OCI-LY1 (cell line): ENCODE measurements around the gene OR9A4.

Experiments
- CTCF ChIP-seq: fragments of 200-600 bp; sonication (generic), shearing (Covaris generic); IDR thresholded peaks from 2 replicates; pipeline ENCODE4 v1.5.1; 2017; ENCODE audit warnings: mild to moderate bottlenecking, antibody characterized with exemption, low read length, moderate library complexity, mixed read lengths
- EZH2 ChIP-seq: fragments of 200-600 bp; sonication (generic), shearing (Covaris generic); IDR thresholded peaks from 2 replicates; pipeline ENCODE4 v1.8.0; 2017; ENCODE audit warnings: borderline replicate concordance, mixed run types, mild to moderate bottlenecking, antibody characterized with exemption, low read length, moderate library complexity, mixed read lengths

- TF ChIP-seq CTCF = no peak
- no peak for TF ChIP-seq EZH2
Observed at GRCh38 chr7:141880960-141881359, 35.2 kb upstream of the OR9A4 start.
